SW480 (cell line): ENCODE data around the gene MAB21L4.

Source experiments
- DNase-seq: peaks from one replicate; pipeline ENCODE4 v3.0.0-alpha.2; 2016; ENCODE audit warnings: low spot score

Gene MAB21L4

DNA sequence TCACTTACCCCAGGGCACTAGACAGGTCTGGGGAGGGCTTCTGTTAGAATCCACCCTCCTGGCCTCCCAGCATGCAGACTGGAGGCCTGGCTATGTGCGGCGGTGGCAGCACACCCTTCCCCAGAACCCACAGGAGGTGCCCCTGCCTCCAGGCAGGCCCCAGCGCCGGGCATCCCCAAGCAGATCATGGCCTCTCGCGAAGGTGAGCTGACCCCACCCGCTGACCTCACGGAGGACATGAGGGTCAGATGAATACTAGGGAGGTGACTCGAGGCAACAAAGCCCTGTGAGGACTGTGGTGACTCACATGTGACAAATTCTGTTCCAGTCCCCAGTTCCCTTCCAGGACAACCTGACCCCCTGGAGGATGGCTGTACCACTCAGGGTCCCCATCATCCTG lies 1.9 kb downstream of the MAB21L4 start:
- no peak for DNase-seq

DNA sequence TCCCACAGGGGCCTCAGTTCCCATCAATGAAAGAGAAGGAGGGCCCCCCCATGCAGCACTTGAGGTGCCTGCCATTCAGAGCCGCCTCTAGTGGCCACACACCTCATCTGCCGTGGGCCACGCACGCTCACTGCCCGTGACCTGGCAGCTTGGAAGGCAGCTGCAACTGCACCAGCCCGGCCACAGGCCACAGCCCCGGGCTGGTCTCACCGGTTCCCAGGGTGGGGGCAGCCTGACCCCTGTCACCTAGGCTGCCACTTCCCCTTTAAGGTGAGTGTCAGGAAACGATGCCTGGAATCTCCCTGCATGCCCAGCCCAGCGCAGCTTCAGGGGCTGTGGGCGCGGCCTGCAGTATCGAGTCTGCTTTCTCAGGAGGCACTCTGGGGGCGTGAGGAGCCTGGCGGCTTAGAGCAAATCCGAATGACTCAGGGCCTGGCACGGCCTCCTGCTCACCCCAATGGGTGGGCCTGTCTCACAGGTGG lies 2.6 kb downstream of the MAB21L4 start:
- DNase-seq = peak; percentile 26

DNA sequence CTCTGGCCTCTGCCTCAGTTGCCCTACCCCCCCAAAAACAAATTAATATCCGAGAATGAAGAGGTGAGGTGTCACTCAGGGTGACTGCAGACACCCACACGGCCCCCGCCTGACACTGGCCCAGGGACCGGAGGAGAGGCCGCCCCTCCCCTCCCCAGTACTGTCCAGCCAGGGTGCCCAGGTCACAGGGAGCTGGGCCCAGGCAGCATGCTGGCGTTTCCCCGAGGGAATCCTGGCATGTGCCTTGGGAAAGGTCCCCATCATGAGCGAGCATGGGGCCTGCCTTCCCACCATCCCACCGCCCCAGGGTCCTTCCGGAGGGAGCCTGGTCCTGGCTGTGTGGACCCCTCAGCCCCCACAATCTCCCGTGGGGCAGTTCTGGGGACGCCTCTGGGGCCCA lies 3.0 kb downstream of the MAB21L4 start:
- no peak for DNase-seq

DNA sequence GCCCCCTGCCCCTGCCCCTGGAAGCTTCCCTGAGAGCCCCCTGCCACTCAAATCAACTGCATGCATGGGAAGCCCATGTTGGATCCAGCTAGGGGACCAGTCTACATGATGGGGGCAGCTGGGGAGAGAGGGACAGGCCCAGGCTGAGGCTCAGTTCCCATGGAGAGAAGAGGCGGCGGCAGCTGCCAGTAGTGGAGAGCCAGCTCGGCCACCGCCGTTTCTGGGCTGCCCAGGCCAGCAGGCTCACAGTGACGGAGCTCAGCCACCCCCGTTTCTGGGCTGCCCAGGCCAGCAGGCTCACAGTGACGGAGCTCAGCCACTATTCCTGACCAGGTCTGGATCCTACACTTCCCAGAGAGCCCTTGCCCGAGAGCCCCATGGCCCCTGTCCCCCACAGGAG lies 3.6 kb downstream of the MAB21L4 start:
- DNase-seq = no peak

DNA sequence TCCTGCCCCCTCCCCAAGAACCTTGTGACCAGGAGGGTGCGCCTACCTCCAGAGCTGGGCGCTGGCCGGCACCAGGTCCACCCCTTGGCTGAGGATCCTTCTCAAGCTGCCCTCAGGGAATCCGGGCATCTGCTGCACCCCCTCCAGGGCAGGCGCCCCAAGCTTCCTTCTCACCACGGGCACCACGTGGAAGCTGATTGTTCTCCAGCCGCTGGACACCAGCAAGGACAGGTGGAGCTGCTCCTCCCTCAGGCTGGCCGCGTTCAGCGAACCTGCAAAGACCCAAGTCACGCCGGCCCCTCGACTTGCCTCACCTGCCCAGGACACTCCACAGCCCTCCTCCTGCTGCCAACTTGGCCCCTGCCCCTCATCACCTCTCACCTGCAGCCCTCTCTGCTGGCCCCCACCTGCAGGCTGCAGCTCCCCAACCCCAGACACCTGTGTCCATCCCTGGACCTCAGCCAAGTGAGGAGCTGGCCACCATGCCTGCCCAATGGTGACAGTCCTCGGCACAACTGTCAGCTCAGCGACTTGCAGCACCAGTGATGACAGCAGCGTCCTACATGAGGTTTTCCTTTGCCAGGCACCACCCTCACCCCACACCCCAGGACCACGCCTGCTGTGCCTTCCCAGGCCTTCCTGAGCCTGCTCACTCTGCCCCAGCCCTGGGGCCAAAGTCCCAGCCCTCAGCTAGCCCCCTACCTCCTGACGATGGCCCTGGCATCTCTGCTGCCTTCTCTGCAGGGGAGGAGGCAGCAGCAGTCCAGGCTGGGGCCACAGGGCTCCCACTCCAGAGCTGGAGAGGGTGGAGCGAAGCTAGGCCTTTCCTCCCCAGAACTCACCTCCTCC lies 4.2 kb downstream of the MAB21L4 start:
- DNase-seq = no peak

GRCh38 chr2:240890691-240891090 lies 5.3 kb downstream of the MAB21L4 start:
- DNase-seq = no peak

DNA sequence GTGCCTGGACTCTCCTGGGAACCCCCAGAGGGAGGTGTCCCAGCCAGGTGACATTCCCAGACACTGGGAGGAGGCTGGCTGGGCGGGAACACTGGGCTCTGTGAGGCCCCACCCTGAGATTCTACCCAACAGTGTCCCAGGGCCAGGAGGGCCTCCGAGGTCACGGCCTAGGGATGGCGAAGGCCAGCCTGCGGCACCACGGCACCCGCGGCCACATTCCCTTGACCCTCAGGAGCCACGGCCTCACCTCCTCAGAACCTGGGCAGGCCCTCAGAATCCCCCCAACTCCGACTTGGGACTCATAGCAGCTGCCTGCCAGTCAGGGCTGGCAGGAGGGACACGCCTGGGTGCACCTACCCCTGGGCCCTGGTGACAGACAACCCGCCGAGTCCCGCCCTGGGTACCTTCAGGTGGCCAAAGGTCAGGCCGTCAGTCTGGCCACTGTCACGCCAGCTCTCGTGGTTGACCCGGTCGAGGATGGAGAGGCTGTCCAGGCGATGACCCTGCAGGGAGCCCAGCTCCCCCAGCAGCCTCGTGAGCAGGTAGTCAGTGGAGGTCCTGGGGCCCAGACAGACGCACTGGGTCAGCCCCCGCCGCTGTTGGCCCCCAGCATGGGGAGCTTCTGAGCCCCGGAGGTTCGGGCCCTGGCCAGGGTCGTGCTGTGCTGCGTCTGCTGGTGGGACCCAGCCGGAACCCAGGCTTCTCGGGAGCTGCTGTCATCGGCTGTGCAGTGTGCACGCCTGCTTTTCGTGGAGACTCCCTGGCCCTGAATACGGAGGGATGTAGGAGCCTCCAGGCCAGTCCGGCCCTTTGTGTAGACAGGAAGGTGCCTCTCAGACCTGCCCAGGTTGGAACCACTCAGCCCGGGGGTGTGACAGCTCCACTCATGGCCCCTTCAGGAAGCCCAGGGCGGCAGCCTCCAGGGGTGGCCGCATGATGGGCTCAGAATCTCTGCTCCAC lies 6.1 kb downstream of the MAB21L4 start:
- no peak for DNase-seq

GRCh38 chr2:240888890-240889573 lies 6.9 kb downstream of the MAB21L4 start:
- DNase-seq = no peak

GRCh38 chr2:240888130-240888889 lies 7.6 kb downstream of the MAB21L4 start:
- DNase-seq = no peak

- DNase-seq = no peak
Measured at GRCh38 chr2:240887631-240888030, 8.3 kb downstream of the MAB21L4 start.

- DNase-seq = no peak
Measured at GRCh38 chr2:240886678-240887609, 9.0 kb downstream of the MAB21L4 start.

DNA sequence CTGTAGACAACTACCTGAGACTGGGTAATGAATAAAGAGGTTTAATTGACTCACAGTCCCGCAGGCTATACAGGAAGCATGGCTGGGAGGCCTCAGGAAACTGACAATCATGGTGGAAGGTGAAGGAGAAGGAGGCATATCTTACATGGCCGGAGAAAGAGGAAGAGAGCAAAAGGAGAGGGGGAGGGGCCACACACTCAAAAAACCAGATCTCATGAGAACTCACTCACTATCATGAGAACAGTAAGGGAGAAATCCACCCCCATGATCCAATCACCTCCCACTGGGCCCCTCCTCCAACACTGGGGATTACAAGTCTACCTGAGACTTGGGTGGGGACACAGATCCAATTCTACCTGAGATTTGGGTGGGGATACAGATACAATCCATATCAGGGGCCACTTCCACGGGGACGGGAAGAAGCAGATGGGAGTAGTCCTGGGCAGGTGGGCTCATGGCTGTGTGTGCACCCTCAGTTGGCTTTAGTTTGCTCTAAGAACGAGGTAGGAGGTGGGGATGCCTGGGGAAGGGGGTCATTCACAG lies 9.9 kb downstream of the MAB21L4 start:
- no peak for DNase-seq

GRCh38 chr2:240885566-240885965 lies 10.4 kb downstream of the MAB21L4 start:
- no peak for DNase-seq

DNA sequence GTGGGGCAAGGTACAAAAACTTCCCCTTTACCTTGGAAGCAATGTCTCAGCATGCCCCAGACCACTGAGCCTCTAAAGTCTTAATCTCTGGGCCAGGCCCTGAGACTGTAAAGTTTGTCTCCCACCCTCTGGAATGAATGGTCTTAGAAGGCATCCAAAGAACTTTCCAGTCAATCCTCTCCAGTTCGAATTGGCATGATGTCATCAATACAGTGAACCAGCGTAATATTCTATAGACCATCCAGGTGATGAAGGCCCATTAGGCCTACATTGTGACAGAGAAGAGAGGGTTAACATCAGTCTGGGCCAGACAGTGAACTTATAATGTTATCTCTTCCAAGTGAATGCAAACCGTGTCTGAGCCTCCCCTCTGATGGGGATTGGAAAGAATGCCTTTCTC lies 11.2 kb downstream of the MAB21L4 start:
- DNase-seq = no peak

DNA sequence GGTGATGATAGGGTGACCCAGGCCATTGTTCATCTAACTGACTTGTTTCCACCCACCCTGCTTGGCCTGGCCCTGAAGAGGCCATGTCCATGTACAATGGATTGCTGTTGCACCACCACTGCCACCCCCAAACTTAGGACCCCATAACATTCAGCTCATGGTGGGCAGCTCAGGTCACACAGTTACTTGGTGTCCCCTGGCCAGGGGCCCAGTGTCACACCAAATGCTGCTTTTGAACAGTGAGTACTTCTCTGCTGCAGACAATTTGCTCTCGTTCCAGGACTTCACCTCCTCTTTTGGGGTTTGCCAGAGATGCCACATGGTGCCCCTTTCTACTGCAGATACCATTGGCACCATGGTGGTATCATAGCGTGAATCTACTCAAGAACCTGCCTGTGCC lies 11.7 kb downstream of the MAB21L4 start:
- DNase-seq = no peak

GRCh38 chr2:240881913-240882312 lies 14.0 kb downstream of the MAB21L4 start:
- no peak for DNase-seq

DNA sequence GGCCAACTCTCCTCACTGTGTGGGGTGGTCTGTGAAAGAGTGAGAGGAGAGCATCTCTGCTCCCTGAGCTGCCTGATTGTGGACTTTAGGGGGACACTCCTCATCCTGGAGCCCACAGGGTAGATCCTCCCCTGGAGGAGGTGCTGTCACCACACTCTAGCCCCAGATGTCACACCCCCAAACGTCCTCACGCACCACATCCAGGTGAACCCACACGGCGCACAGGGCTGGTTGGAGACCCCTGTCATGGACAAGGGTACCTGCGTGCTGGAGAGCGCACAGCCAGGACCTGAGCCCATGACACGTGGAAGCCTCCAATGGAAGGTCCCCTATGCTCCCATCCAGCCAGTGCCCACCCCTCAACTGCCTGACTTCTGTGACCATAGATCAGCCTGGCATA lies 16.9 kb downstream of the MAB21L4 start:
- DNase-seq = no peak

DNA sequence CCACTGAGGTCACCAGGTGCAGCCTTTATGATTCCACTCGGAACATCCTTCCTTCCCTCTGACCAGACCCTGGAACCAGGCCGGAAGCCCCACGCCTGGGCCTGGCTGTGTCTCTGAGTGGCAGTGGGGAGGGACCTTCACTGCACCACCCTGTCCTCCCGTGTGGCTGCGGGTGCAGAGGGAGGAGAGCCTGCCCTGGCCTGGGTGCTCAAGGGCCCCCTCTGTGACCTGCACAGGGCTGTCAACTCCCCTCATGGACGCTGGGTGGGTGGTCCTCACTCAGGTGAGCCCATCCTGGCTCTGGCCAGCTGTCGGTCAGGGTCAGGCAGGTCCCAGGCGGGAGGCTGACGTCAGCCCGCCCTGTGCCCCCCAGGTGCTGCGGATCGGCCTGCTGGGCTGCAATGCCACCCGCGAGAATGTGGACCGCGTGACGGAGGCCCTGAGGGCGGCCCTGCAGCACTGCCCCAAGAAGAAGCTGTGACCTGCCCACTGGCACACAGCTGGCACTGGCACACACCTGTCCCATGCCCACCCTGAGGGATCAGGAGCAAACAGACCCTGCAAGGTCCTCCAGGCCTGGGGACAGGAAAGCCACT lies 17.5 kb downstream of the MAB21L4 start:
- no peak for DNase-seq

DNA sequence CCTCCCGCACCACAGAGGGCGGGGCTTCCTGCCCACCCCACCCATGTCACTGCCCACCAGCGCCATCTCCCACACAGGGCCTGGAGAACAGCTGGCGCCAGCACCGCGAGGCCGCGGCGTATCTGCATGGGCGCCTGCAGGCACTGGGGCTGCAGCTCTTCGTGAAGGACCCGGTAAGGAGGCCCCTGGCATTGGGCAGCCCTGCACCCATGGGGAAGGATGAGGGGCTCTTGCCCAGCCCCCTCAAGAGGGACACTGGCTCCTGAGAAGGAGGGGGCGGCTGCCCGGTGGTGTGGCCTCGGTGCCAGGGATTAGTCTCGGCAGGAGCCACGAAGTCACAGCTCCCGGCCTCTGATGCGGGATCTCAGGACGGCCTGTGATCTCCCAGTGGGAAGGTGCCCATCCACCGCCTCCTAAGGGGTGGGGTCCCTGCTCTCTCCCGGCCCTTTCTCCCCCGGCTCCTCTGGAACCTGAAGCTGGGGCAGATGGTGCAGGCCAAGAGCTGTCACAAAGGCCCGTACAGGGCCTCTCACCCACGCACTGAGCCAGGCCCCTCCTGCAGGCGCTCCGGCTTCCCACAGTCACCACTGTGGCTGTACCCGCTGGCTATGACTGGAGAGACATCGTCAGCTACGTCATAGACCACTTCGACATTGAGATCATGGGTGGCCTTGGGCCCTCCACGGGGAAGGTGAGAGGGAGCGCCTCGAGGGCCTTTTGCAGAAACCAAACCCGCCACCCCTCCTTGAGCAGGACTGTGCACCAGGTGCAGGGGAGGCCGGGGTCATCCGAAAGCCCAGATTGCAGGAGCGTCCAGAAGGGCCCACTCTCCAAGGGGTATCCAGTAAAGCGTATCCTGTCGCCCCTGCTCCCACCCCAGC lies 18.3 kb downstream of the MAB21L4 start:
- no peak for DNase-seq
